HepG2 (cell line): ENCODE measurements around the gene MAP3K3. TPM values are rescaled to one million over a fixed set of nuclear protein-coding genes. Genes with fewer than 3 reads are reported as not detected.

Experiments
- ATAC-seq: fragments of 200-7000 bp; cut with Tn5 transposase; 3 replicates; pipeline ENCODE4 v1.9.1; 2020; ENCODE audit warnings: mild to moderate bottlenecking, moderate library complexity
- BruUV-seq: library from RNA; stranded (reverse); fragments of 400-500 nt; replicated peaks from 2 replicates; lab custom pipeline; 2021; lab: Mats Ljungman, UMichigan
- CTCF ChIA-PET: fragments of 300-600 bp; formaldehyde crosslinking; extraction: SDS; loops from one replicate; lab custom pipeline; 2021; ENCODE audit warnings: low total read pairs, inconsistent platforms, low intra/inter-chr PET ratio; lab: Yijun Ruan, JAX
- POLR2A ChIA-PET: fragments of 350-600 bp; sonication (Branson Sonifier 250); formaldehyde crosslinking; loops from one replicate; lab custom pipeline; 2020; ENCODE audit warnings: antibody characterized with exemption, inconsistent platforms; lab: Yijun Ruan, JAX
- DNase-seq: peaks from one replicate; pipeline ENCODE4 v3.0.0-alpha.2; 2015; ENCODE audit warnings: low spot score
- FAIRE-seq: peaks from 3 replicates; lab custom pipeline; 2011; peaks lifted over from hg19 to GRCh38; lab: Jason Lieb, UNC
- H2AFZ ChIP-seq: one replicate; pipeline ENCODE4 v1.6.1; 2011; ENCODE audit warnings: low read length, inconsistent platforms
- H3K27ac ChIP-seq: fragments of 300-600 bp; 3 replicates; pipeline ENCODE4 v1.8.0; 2011; ENCODE audit warnings: mixed run types, mild to moderate bottlenecking, mixed read lengths, low read length, inconsistent platforms; ENCODE audit not compliant: insufficient read depth; ENCODE audit errors: extremely low read length
- H3K27me3 ChIP-seq, 2 experiments: fragments of 200-600 bp in 1 of 2; 2 replicates in 1 of 2; 3 replicates in 1 of 2; pipeline versions ENCODE4 v1.6.0 to v1.8.0; 2011; ENCODE audit warnings: low read length in 2 of 2, mild to moderate bottlenecking in 2 of 2, moderate library complexity in 2 of 2, inconsistent platforms in 1 of 2; ENCODE audit not compliant: insufficient read depth in 2 of 2, control insufficient read depth in 1 of 2
- H3K36me3 ChIP-seq, 2 experiments: fragments of 200-600 bp in 1 of 2; replicated peaks in 1 of 2; 2 replicates in 1 of 2; 3 replicates in 1 of 2; pipeline versions ENCODE4 v1.5.1 to v1.8.0; 2011; ENCODE audit warnings: low read length in 2 of 2, inconsistent platforms in 1 of 2; ENCODE audit not compliant: insufficient read depth in 2 of 2, control insufficient read depth in 1 of 2
- H3K4me1 ChIP-seq: 2 replicates; pipeline ENCODE4 v1.5.1; 2012; ENCODE audit warnings: low read length, inconsistent platforms; ENCODE audit not compliant: insufficient read depth
- H3K4me2 ChIP-seq: 2 replicates; pipeline ENCODE4 v1.6.0; 2011; ENCODE audit warnings: low read depth, low read length, inconsistent platforms
- H3K4me3 ChIP-seq, 3 experiments: fragments of 200-600 bp in 1 of 3; sonication (generic), shearing (Covaris generic) in 1 of 3; replicated peaks in 1 of 3; 2 replicates each; pipeline ENCODE4 v1.5.1; 2011 to 2016; ENCODE audit warnings: low read length in 3 of 3, inconsistent platforms in 2 of 3, low read depth in 2 of 3, mild to moderate bottlenecking in 2 of 3, control low read depth in 1 of 3, mixed read lengths in 1 of 3; ENCODE audit not compliant: insufficient read depth in 1 of 3
- H3K79me2 ChIP-seq: one replicate; pipeline ENCODE4 v1.6.1; 2011; ENCODE audit warnings: low read length, inconsistent platforms; ENCODE audit not compliant: insufficient read depth
- H3K9ac ChIP-seq: 2 replicates; pipeline ENCODE4 v1.6.0; 2011; ENCODE audit warnings: mild to moderate bottlenecking, low read depth, low read length, inconsistent platforms; ENCODE audit not compliant: insufficient read depth
- H3K9me3 ChIP-seq: 2 replicates; pipeline ENCODE4 v1.5.1; 2012; ENCODE audit warnings: mild to moderate bottlenecking, low read length
- H4K20me1 ChIP-seq: 2 replicates; pipeline ENCODE4 v1.6.0; 2011; ENCODE audit warnings: inconsistent platforms, mild to moderate bottlenecking, low read length, moderate library complexity; ENCODE audit not compliant: insufficient read depth
- CTCF ChIP-seq: sonication (generic); formaldehyde crosslinking; IDR thresholded peaks from 2 replicates; pipeline ENCODE4 v1.5.0; 2020; ENCODE audit warnings: mild to moderate bottlenecking, missing genetic modification reagents, moderate library complexity
- GATAD1 ChIP-seq: IDR thresholded peaks from 2 replicates; pipeline ENCODE4 v1.6.1; 2016; ENCODE audit warnings: missing genetic modification reagents, missing compliant biosample characterization
- NR2F1 ChIP-seq, 2 experiments: fragments of 450-650 bp in 1 of 2; formaldehyde crosslinking in 1 of 2; IDR thresholded peaks; 2 replicates each; pipeline versions ENCODE4 v1.5.0 to v1.6.1; 2016 to 2020; ENCODE audit warnings: mild to moderate bottlenecking in 1 of 2, missing compliant biosample characterization in 1 of 2, missing genetic modification reagents in 1 of 2, moderate library complexity in 1 of 2
- PCBP2 ChIP-seq: fragments of 200-400 bp; formaldehyde crosslinking; optimal IDR thresholded peaks from 2 replicates; pipeline ENCODE3; 2018; ENCODE audit warnings: low read length, low read depth; ENCODE audit not compliant: poor library complexity, severe bottlenecking
- RARA ChIP-seq: IDR thresholded peaks from 2 replicates; pipeline ENCODE4 v1.6.1; 2016; ENCODE audit warnings: missing genetic modification reagents, missing compliant biosample characterization
- ZNF552 ChIP-seq: sonication (generic); formaldehyde crosslinking; IDR thresholded peaks from 2 replicates; pipeline ENCODE4 v1.9.0; 2022; ENCODE audit warnings: missing genetic modification reagents, mild to moderate bottlenecking, borderline replicate concordance
- ZNF598 ChIP-seq: sonication (generic); formaldehyde crosslinking; IDR thresholded peaks from 2 replicates; pipeline ENCODE4 v1.5.1; 2020; ENCODE audit warnings: mild to moderate bottlenecking, missing genetic modification reagents, borderline replicate concordance
- ZNF839 ChIP-seq: sonication (generic); formaldehyde crosslinking; IDR thresholded peaks from 2 replicates; pipeline ENCODE4 v1.4.0; 2020; ENCODE audit warnings: missing genetic modification reagents, mild to moderate bottlenecking, borderline replicate concordance
- WGBS: methylation state at CpG from one replicate; pipeline ENCODE4 v1.1.6; 2017; ENCODE audit warnings: low lambda C conversion rate; 5-methylcytosine and 5-hydroxymethylcytosine counted together
- in situ Hi-C: cut with HindIII; loops from 2 replicates; pipeline ENCODE4 v1.10.0; 2017; ENCODE audit warnings: low pct_unique_long_range_greater_than_20kb; ENCODE audit not compliant: extremely low pct_ligation_motif_present
- intact Hi-C: fragments of 100-400 bp; cut with micrococcal nuclease; formaldehyde crosslinking; loops from one replicate; pipeline ENCODE4 v1.10.0; 2022; ENCODE audit not compliant: unreplicated experiment
- polyA plus RNA-seq, 8 experiments: library from polyadenylated mRNA; depleted of rRNA in 3 of 8; stranded (reverse) in 7 of 8; unstranded in 1 of 8; fragments of >200 nt; fragmentation: Illumina TruSeq in 4 of 8; extraction: Trizol in 4 of 8; gene quantifications; 2 replicates each; pipeline versions ENCODE4 v1.2.1 to v1.2.3, GENCODE V29; 2011 to 2016; ENCODE audit warnings: low read depth in 4 of 8, missing spikeins in 1 of 8, mixed read lengths in 1 of 8; ENCODE audit not compliant: insufficient read depth in 1 of 8
- total RNA-seq, 5 experiments: library from RNA; depleted of rRNA; stranded (reverse); fragments of >200 nt; fragmentation: Illumina TruSeq; extraction: Trizol; gene quantifications; 2 replicates each; pipeline ENCODE4 v1.2.3, GENCODE V29; 2016; ENCODE audit warnings: low read depth in 1 of 5
- TF ChIP-seq, protein P1 (sequence below): IDR thresholded peaks from 2 replicates; pipeline ENCODE4 v1.6.1; 2016; ENCODE audit warnings: mild to moderate bottlenecking
- TF ChIP-seq, protein P2 (sequence below): sonication (generic); formaldehyde crosslinking; IDR thresholded peaks from 2 replicates; pipeline ENCODE4 v1.9.0; 2022; ENCODE audit warnings: missing genetic modification reagents, mild to moderate bottlenecking, borderline replicate concordance
- TF ChIP-seq, protein P3 (sequence below): sonication (generic); formaldehyde crosslinking; IDR thresholded peaks from 2 replicates; pipeline ENCODE4 v1.5.0; 2020; ENCODE audit warnings: missing genetic modification reagents

MAP3K3 gene
- total and polyA plus RNA-seq, 2 of the 13 experiments (the other 11 are each of a cell fraction or from before 2014, with no cell fraction given) = 17.7 to 21.8 TPM

DNA sequence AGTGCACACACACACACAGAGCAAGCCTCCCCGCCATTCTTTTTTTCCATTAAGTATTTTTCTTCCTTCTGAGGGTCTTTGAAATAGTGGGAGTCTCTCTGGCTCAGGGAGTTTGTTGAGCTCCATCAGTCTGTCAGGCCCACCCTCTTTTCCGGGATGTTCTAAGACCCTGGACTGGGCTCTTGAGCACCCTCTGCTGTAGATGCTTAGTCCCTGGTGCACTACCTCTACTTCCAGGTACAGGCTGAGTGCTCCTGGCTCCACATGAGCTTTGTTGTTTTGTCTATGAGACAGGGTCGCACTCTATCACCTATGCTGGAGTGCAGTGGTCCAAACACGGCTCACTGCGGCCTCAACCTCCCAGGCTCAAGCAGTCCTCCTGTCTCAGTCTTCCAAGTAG lies 57.0 kb downstream of the MAP3K3 start:
- H3K9me3 ChIP-seq = no peaks in the 10 kb centered on the region
- peak; percentile 26 for TF ChIP-seq CTCF
- TF ChIP-seq, protein P1, sequence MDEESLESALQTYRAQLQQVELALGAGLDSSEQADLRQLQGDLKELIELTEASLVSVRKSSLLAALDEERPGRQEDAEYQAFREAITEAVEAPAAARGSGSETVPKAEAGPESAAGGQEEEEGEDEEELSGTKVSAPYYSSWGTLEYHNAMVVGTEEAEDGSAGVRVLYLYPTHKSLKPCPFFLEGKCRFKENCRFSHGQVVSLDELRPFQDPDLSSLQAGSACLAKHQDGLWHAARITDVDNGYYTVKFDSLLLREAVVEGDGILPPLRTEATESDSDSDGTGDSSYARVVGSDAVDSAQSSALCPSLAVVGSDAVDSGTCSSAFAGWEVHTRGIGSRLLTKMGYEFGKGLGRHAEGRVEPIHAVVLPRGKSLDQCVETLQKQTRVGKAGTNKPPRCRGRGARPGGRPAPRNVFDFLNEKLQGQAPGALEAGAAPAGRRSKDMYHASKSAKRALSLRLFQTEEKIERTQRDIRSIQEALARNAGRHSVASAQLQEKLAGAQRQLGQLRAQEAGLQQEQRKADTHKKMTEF (CRISPR knock-in tag) = no peak
- H4K20me1 ChIP-seq = no peaks in the 10 kb centered on the region
- H3K4me1 ChIP-seq = peaks cover 20% of the 10 kb centered on the region
- no peak for DNase-seq
- in situ Hi-C loops (no loop called here), intact Hi-C loops (loop anchor here (5.0 kb wide), 1 partner anchor 57 kb away; the partner anchor contains the start of gene MAP3K3)
- peak; percentile 34 for FAIRE-seq
- peaks cover 14 to 41% of the 10 kb centered on the region in 2 experiments; a peak in 4 of 5 replicates for H3K36me3 ChIP-seq
- no peak overlapping the region for H3K9ac ChIP-seq
- no peak overlapping the region for H3K4me2 ChIP-seq
- no peak overlapping the region for H2AFZ ChIP-seq
- H3K27me3 ChIP-seq = no peaks in the 10 kb centered on the region
- POLR2A ChIA-PET = no interaction called here
- H3K4me3 ChIP-seq = no peak overlapping the region
- CTCF ChIA-PET = no interaction called here
- no peaks in the 10 kb centered on the region for H3K79me2 ChIP-seq
- WGBS = 95% methylated on average over 5 of the region's 5 CpGs
- BruUV-seq = no TSS peak
- ATAC-seq = peak; percentile 32; the same call in 2 of the 3 replicates
- H3K27ac ChIP-seq = no peak overlapping the region

DNA sequence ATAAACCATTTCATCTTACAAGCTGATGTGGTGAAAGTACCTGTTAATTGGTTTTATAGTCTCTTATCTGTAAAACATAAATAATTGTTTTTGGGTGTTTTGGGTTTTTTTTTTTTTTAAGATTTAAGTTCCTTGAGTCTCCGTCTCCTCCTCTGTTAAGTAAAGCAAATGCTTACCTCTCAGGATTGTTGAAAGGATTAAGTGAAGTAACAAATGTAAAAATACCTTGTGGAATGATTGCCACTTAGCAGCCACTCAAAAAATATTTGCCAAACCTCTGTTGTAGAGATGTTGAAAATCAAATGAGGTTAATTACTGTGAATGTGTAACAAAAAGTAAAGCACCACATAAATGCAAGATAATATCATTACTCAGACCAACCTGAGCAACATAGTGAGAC lies 58.5 kb downstream of the MAP3K3 start:
- DNase-seq (no peak), FAIRE-seq (no peak), ATAC-seq (no peak)
- Histone ChIP-seq H3K36me3 (peaks cover 18 to 50% of the 10 kb centered on the region in 2 experiments; a peak in 4 of 5 replicates), H3K4me3 (no peak overlapping the region), H3K27me3 (no peaks in the 10 kb centered on the region), H3K27ac (no peak overlapping the region), H3K4me1 (peaks cover 13% of the 10 kb centered on the region), H4K20me1 (no peaks in the 10 kb centered on the region), H3K79me2 (no peaks in the 10 kb centered on the region), H3K9ac (no peak overlapping the region), H3K4me2 (no peak overlapping the region), H2AFZ (no peak overlapping the region), H3K9me3 (no peaks in the 10 kb centered on the region)
- no TSS peak for BruUV-seq
- in situ Hi-C loops (no loop called here), intact Hi-C loops (no loop called here)
- ChIA-PET POLR2A (no interaction called here), CTCF (no interaction called here)
- WGBS = 97% methylated on average over 1 of the region's 1 CpG
- TF ChIP-seq ZNF552 (CRISPR knock-in tag) = no peak
- TF ChIP-seq PCBP2 = no peak
- TF ChIP-seq ZNF598 (CRISPR knock-in tag) = no peak
- no peak for TF ChIP-seq NR2F1 (CRISPR knock-in tag; IDR thresholded peaks at IDR 0.05)
- TF ChIP-seq, protein P2, sequence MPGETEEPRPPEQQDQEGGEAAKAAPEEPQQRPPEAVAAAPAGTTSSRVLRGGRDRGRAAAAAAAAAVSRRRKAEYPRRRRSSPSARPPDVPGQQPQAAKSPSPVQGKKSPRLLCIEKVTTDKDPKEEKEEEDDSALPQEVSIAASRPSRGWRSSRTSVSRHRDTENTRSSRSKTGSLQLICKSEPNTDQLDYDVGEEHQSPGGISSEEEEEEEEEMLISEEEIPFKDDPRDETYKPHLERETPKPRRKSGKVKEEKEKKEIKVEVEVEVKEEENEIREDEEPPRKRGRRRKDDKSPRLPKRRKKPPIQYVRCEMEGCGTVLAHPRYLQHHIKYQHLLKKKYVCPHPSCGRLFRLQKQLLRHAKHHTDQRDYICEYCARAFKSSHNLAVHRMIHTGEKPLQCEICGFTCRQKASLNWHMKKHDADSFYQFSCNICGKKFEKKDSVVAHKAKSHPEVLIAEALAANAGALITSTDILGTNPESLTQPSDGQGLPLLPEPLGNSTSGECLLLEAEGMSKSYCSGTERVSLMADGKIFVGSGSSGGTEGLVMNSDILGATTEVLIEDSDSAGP = no peak
- no peak for TF ChIP-seq GATAD1 (CRISPR knock-in tag)
- TF ChIP-seq RARA = no peak
- TF ChIP-seq ZNF839 = no peak
- TF ChIP-seq, protein P3, sequence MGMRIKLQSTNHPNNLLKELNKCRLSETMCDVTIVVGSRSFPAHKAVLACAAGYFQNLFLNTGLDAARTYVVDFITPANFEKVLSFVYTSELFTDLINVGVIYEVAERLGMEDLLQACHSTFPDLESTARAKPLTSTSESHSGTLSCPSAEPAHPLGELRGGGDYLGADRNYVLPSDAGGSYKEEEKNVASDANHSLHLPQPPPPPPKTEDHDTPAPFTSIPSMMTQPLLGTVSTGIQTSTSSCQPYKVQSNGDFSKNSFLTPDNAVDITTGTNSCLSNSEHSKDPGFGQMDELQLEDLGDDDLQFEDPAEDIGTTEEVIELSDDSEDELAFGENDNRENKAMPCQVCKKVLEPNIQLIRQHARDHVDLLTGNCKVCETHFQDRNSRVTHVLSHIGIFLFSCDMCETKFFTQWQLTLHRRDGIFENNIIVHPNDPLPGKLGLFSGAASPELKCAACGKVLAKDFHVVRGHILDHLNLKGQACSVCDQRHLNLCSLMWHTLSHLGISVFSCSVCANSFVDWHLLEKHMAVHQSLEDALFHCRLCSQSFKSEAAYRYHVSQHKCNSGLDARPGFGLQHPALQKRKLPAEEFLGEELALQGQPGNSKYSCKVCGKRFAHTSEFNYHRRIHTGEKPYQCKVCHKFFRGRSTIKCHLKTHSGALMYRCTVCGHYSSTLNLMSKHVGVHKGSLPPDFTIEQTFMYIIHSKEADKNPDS (CRISPR knock-in tag) = no peak
